ENCODE measurements around the gene FNDC8. TPM values are rescaled to one million over a fixed set of nuclear protein-coding genes. Genes with fewer than 3 reads are reported as not detected.

FNDC8 gene
- not detected for total RNA-seq

DNA sequence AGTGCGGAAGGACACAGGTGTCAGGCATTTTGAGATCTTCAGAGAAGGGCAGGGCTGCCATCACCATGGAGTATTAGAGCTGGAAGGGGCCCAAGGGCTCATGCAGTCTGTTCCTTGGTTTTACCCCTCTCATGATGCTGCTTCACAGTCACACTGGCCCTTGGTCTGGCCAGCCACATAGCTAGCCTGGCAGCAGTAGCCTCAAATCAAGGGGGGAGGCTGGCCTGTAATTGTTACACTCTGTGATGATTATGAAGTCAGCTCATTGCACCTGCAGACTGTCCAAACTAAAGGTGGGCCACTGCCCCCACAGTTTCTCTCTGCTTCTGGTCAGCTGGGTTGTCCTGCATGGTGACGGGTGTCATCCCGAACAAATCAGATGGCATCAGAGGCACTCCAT, at the start of gene FNDC8:
FNDC8 (plus strand) TSS at position 301 of the 400 bp plus-strand sequence; CDS start at position 380, 79 bp downstream.
- no peak for TF ChIP-seq EP300 (IDR thresholded peaks at IDR 0.05; ENCODE audit: low read depth)
- TF ChIP-seq POLR2A (IDR thresholded peaks at IDR 0.05), result no peak
- no peak for TF ChIP-seq POLR2AphosphoS5 (IDR thresholded peaks at IDR 0.05)
- TF ChIP-seq, protein P1, sequence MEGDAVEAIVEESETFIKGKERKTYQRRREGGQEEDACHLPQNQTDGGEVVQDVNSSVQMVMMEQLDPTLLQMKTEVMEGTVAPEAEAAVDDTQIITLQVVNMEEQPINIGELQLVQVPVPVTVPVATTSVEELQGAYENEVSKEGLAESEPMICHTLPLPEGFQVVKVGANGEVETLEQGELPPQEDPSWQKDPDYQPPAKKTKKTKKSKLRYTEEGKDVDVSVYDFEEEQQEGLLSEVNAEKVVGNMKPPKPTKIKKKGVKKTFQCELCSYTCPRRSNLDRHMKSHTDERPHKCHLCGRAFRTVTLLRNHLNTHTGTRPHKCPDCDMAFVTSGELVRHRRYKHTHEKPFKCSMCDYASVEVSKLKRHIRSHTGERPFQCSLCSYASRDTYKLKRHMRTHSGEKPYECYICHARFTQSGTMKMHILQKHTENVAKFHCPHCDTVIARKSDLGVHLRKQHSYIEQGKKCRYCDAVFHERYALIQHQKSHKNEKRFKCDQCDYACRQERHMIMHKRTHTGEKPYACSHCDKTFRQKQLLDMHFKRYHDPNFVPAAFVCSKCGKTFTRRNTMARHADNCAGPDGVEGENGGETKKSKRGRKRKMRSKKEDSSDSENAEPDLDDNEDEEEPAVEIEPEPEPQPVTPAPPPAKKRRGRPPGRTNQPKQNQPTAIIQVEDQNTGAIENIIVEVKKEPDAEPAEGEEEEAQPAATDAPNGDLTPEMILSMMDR (IDR thresholded peaks at IDR 0.05), result no peak
- in situ Hi-C loops (cut with MboI; ENCODE audit: low pct_ligation_motif_present in 1 of 4, low pct_unique_long_range_greater_than_20kb in 1 of 4, low sequenced_read_pairs in 3 of 4), result loop anchor here in 3 of 4 donors (5.0 to 25.0 kb wide), 6 partner anchors 459 to 699 kb away; no protein-coding TSS in a partner anchor

DNA sequence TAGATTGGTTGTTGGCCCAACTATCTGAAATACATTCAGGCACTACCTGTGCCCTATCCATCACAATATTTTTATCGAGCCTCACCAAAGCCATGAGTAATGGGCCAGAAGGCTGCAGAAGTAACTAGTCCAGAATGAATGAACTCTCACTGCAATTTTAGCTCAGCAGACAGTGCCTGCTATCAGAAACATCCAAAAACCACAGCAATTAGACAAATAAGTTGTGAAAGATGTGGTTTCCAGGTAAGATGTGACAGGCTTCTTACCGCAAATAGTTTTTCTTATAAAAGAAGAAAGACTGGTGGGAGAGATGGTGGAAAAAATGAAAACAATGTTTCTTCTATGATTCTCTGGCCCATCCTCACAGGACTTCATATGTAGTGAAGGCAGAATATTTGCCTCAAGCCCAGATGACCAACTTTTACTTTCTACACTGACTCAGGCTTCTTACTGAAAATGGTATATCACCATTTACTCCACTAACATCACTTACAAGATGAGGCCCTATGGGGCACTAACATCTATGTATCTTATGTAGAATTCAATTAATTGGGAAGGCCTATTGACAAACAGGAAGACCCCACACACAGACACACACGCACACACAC, 48.1 kb upstream of the FNDC8 start:
- no peaks in the 10 kb centered on the region for H3K9me3 ChIP-seq
- H3K36me3 ChIP-seq, result no peaks in the 10 kb centered on the region
- 79% methylated on average over 2 to 3 of the region's 3 CpGs for WGBS, 2 donors (ENCODE audit: low coverage in 1 of 2)
- no peak for DNase-seq
- no peaks in the 10 kb centered on the region for H3K27me3 ChIP-seq
- H3K4me3 ChIP-seq, result no peak overlapping the region
- intact Hi-C loops (cut with DNase I; ENCODE audit: low total_unique reads), result no loop called here
- no peak overlapping the region for H3K27ac ChIP-seq
- no peak for TF ChIP-seq POLR2A (IDR thresholded peaks at IDR 0.05)
- TF ChIP-seq, protein P1 (IDR thresholded peaks at IDR 0.05), result no peak
- no peak for TF ChIP-seq EP300 (IDR thresholded peaks at IDR 0.05; ENCODE audit: low read depth)
- no peak for TF ChIP-seq POLR2AphosphoS5 (IDR thresholded peaks at IDR 0.05)
- peaks cover 4 to 63% (median 26%) of the 10 kb centered on the region in 4 donors for H3K4me1 ChIP-seq
- in situ Hi-C loops (cut with MboI; ENCODE audit: low pct_ligation_motif_present in 1 of 4, low pct_unique_long_range_greater_than_20kb in 1 of 4, low sequenced_read_pairs in 3 of 4), result no loop called here

More for the DNA sequence above, at the start of gene FNDC8:
- H3K36me3 ChIP-seq, result no peaks in the 10 kb centered on the region
- no peak within 1 kb of the TSS for H3K4me3 ChIP-seq
- intact Hi-C loops (cut with DNase I; ENCODE audit: low total_unique reads), result loop anchor here (2.0 kb wide), 1 partner anchor 579 kb away; no protein-coding TSS in a partner anchor
- H3K4me1 ChIP-seq, result peaks cover 9 to 20% (median 14%) of the 10 kb centered on the region in 4 donors
- H3K27me3 ChIP-seq, result no peaks in the 10 kb centered on the region
- no peak within 1 kb of the TSS for H3K27ac ChIP-seq
- H3K9me3 ChIP-seq, result no peaks in the 10 kb centered on the region
- no peak for DNase-seq
- 91% methylated on average over 3 of the region's 3 CpGs; no CpG with 5 or more reads in 1 of the 2 donors for WGBS, 2 donors (ENCODE audit: low coverage in 1 of 2)

DNA sequence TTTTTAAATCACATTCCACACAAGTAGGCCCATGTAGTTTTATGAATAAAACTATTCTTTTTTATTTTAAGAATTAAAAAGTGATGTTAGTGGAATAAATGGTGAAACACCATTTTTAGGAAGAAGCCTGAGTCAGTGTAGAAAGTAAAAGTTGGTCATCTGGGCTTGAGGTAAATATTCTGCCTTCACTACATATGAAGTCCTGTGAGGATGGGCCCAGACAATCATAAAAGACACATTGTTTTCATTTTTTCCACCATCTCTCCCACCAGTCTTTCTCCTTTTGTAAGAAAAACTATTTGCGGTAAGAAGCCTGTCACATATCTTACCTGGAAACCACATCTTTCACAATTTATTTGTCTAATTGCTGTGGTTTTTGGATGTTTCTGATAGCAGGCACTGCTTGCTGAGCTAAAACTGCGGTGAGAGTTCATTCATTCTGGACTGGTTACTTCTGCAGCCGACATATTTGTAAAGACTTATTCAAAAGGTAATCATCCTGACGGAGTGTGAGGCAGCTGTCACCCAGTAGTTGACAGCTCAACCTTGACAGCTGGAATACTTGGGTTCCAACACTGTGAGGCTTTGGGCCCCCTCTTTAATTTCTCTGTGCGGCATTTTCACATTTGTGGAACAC, 47.3 kb upstream of the FNDC8 start:
- Histone ChIP-seq H3K27ac (peak overlapping the region in 2 of 4 donors; percentile 51 to 74), H3K9me3 (no peaks in the 10 kb centered on the region), H3K36me3 (no peaks in the 10 kb centered on the region), H3K27me3 (no peaks in the 10 kb centered on the region), H3K4me1 (peaks cover 7 to 63% (median 29%) of the 10 kb centered on the region in 4 donors), H3K4me3 (no peak overlapping the region)
- in situ Hi-C loops (cut with MboI; ENCODE audit: low pct_ligation_motif_present in 1 of 4, low pct_unique_long_range_greater_than_20kb in 1 of 4, low sequenced_read_pairs in 3 of 4), result no loop called here
- whole genome bisulfite sequencing, 2 donors (ENCODE audit: low coverage in 1 of 2), result 70 to 75% methylated on average over 3 to 5 of the region's 5 CpGs
- DNase-seq, result no peak
- TF ChIP-seq POLR2A (IDR thresholded peaks at IDR 0.05), result no peak
- no peak for TF ChIP-seq POLR2AphosphoS5 (IDR thresholded peaks at IDR 0.05)
- TF ChIP-seq, protein P1 (IDR thresholded peaks at IDR 0.05), result no peak
- TF ChIP-seq EP300 (IDR thresholded peaks at IDR 0.05; ENCODE audit: low read depth), result no peak
- intact Hi-C loops (cut with DNase I; ENCODE audit: low total_unique reads), result no loop called here

All from transverse colon (tissue), 4 donors.